Measurements from ENCODE around the gene CES5A.
"Not testable (repeated sequence)": the region's sequence is repeated elsewhere in the genome, so short reads cannot be mapped to it uniquely, and the experiment has no call there.

Gene CES5A

GRCh38 chr16:55815320-55815719 is 59.9 kb downstream of the CES5A start:
- Histone ChIP-seq H3K9me3 (ENCODE audit: severe bottlenecking) (no peaks in the 10 kb centered on the region), H3K4me3 (ENCODE audit: low read depth, low read length) (no peak overlapping the region), H3K27me3 (ENCODE audit: insufficient read depth, low read depth, severe bottlenecking) (no peaks in the 10 kb centered on the region), H3K36me3 (no peaks in the 10 kb centered on the region), H3K27ac (no peak overlapping the region)
- no peak for TF ChIP-seq CTCF (IDR thresholded peaks at IDR 0.05; ENCODE audit: low read depth, low read length)
- no peak for DNase-seq

- not testable (repeated sequence) for H3K36me3 ChIP-seq; H3K27me3 ChIP-seq (ENCODE audit: insufficient read depth, low read depth, severe bottlenecking); H3K27ac ChIP-seq; H3K4me3 ChIP-seq (ENCODE audit: low read depth, low read length); DNase-seq; H3K9me3 ChIP-seq (ENCODE audit: severe bottlenecking)
These were observed 61.0 kb downstream of the CES5A start for GRCh38 chr16:55814174-55814573.

- not testable (repeated sequence) for H3K9me3 ChIP-seq (ENCODE audit: severe bottlenecking); H3K27me3 ChIP-seq (ENCODE audit: insufficient read depth, low read depth, severe bottlenecking); H3K36me3 ChIP-seq; DNase-seq; H3K4me3 ChIP-seq (ENCODE audit: low read depth, low read length); H3K27ac ChIP-seq
These were observed 61.4 kb downstream of the CES5A start for GRCh38 chr16:55813730-55814129.

GRCh38 chr16:55812951-55813350 is 62.2 kb downstream of the CES5A start:
- Histone ChIP-seq H3K9me3 (ENCODE audit: severe bottlenecking) (no peaks in the 10 kb centered on the region), H3K27ac (no peak overlapping the region), H3K27me3 (ENCODE audit: insufficient read depth, low read depth, severe bottlenecking) (no peaks in the 10 kb centered on the region), H3K4me3 (ENCODE audit: low read depth, low read length) (no peak overlapping the region), H3K36me3 (no peaks in the 10 kb centered on the region)
- DNase-seq = no peak
- no peak for TF ChIP-seq CTCF (IDR thresholded peaks at IDR 0.05; ENCODE audit: low read depth, low read length)

GRCh38 chr16:55811811-55812210 is 63.4 kb downstream of the CES5A start:
- no peak overlapping the region for H3K27ac ChIP-seq
- H3K9me3 ChIP-seq (ENCODE audit: severe bottlenecking) = no peaks in the 10 kb centered on the region
- H3K27me3 ChIP-seq (ENCODE audit: insufficient read depth, low read depth, severe bottlenecking) = no peaks in the 10 kb centered on the region
- H3K36me3 ChIP-seq = no peaks in the 10 kb centered on the region
- no peak overlapping the region for H3K4me3 ChIP-seq (ENCODE audit: low read depth, low read length)
- DNase-seq = no peak
- no peak for TF ChIP-seq CTCF (IDR thresholded peaks at IDR 0.05; ENCODE audit: low read depth, low read length)

- Histone ChIP-seq H3K27me3 (ENCODE audit: insufficient read depth, low read depth, severe bottlenecking) (no peaks in the 10 kb centered on the region), H3K9me3 (ENCODE audit: severe bottlenecking) (no peaks in the 10 kb centered on the region), H3K36me3 (no peaks in the 10 kb centered on the region), H3K27ac (no peak overlapping the region), H3K4me3 (ENCODE audit: low read depth, low read length) (no peak overlapping the region)
- TF ChIP-seq CTCF (IDR thresholded peaks at IDR 0.05; ENCODE audit: low read depth, low read length) = no peak
- no peak for DNase-seq
These were observed 64.7 kb downstream of the CES5A start for GRCh38 chr16:55810451-55810961.

GRCh38 chr16:55809851-55810250 is 65.3 kb downstream of the CES5A start:
- TF ChIP-seq CTCF (IDR thresholded peaks at IDR 0.05; ENCODE audit: low read depth, low read length) = no peak
- no peak overlapping the region for H3K27ac ChIP-seq
- no peaks in the 10 kb centered on the region for H3K27me3 ChIP-seq (ENCODE audit: insufficient read depth, low read depth, severe bottlenecking)
- H3K4me3 ChIP-seq (ENCODE audit: low read depth, low read length) = no peak overlapping the region
- DNase-seq = no peak
- no peaks in the 10 kb centered on the region for H3K36me3 ChIP-seq
- no peaks in the 10 kb centered on the region for H3K9me3 ChIP-seq (ENCODE audit: severe bottlenecking)

Data from WERI-Rb-1 (cell line).